Measurements from ENCODE around the gene TSPAN5.

The TSPAN5 gene

DNA sequence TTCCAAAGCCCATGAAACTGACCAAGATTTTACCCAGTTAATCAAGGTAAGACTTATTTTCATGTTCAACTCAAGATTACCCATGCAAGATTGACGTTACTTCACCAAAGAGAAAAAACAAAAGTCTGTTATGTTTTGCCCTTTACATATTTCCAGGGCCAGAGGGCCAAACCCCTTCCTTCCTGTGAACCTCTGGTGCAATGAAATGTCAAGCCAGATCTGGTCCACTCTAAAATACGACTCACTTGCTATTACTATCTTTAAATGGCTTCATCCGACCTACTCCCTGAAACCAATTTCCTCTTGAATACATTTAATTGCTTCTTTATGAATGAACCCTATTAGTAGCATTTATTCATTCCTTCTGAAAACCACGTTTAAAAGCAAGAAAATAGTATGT is 33.0 kb downstream of the TSPAN5 start:
- Histone ChIP-seq H3K4me1 (ENCODE audit: insufficient read depth, low read length) (peaks cover 29% of the 10 kb centered on the region), H3K36me3 (ENCODE audit: insufficient read depth, low read length) (no peaks in the 10 kb centered on the region), H3K9ac (ENCODE audit: low read length) (no peak overlapping the region), H3K9me3 (ENCODE audit: low read length) (no peaks in the 10 kb centered on the region), H3K27ac (ENCODE audit: low read depth, low read length) (no peak overlapping the region), H3K27me3 (ENCODE audit: control insufficient read depth in 1 of 2, insufficient read depth in 2 of 2, low read length in 2 of 2) (no peaks in the 10 kb centered on the region), H3K4me3 (ENCODE audit: low read depth in 1 of 2, low read length in 2 of 2) (no peak overlapping the region)

DNA sequence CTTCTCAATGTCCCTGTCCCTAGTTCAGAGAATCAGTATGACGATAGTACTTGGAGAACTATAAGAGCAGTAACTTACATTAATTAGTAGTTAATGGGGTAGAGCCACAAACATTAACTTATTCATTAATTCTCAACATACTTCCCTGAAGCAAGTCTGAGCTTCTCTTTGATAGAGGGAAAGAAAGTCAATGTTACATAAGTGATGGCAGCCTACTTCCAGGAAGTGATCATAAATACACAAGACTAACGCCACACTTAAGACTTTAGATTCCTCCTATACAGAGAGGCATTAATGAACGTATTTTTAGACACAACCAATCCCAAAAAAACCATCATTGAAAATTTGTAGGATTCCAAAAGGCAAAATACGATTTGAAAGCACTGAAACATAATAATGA is 33.8 kb downstream of the TSPAN5 start:
- Histone ChIP-seq H3K4me1 (ENCODE audit: insufficient read depth, low read length) (peaks cover 28% of the 10 kb centered on the region), H3K36me3 (ENCODE audit: insufficient read depth, low read length) (no peaks in the 10 kb centered on the region), H3K27me3 (ENCODE audit: control insufficient read depth in 1 of 2, insufficient read depth in 2 of 2, low read length in 2 of 2) (no peaks in the 10 kb centered on the region), H3K9ac (ENCODE audit: low read length) (no peak overlapping the region), H3K4me3 (ENCODE audit: low read depth in 1 of 2, low read length in 2 of 2) (no peak overlapping the region), H3K9me3 (ENCODE audit: low read length) (no peaks in the 10 kb centered on the region), H3K27ac (ENCODE audit: low read depth, low read length) (no peak overlapping the region)

DNA sequence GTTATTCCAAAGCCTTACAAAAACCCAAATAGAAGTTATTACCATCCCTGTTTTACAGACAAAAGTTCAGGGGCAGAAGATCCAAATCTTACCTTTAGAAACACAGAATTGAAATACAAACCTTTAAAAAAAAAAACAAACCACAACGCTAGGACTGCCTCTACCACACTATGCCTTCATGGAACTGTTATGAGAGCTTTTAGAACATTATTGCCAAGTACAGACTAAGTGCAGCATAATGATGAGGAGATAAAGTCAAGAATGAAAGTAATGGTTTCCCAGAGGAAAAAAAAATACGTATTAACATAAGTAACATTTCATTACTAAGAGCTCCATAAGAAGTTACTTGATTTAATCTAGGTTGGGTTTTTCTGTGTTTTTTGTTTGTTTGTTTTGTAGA is 34.3 kb downstream of the TSPAN5 start:
- no peak overlapping the region for H3K4me3 ChIP-seq (ENCODE audit: low read depth in 1 of 2, low read length in 2 of 2)
- no peaks in the 10 kb centered on the region for H3K36me3 ChIP-seq (ENCODE audit: insufficient read depth, low read length)
- H3K4me1 ChIP-seq (ENCODE audit: insufficient read depth, low read length): peaks cover 32% of the 10 kb centered on the region

DNA sequence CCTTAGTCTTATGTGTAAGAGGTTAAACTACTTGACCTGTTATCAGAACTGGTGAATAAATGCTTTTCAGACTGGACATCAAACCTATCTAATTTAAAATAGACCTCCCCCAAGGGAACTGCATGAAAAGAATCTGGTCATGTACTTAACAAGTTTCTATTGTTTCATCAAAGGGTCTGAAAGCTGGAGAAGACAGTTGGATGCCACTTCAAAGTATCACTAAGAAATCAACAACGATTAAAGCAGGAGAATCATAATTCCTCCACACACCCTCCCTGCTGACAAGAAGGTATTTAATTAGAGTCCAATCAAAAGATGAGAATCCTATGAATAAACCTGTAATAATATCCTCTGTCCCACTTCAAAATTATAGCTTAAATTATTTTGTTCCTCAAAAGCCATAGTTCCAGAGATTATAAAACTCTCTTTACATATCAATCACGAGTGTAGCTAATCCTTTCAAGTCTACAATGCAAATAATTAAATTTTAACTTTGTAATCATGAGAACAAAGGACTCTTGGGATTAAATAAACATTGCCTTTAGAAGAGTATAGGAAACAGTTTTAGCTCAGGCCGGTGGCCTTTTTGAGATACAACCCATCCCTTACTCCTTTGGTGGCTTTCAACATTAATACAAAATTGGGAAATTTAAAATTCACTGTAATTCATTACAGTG is 35.1 kb downstream of the TSPAN5 start:
- H3K36me3 ChIP-seq (ENCODE audit: insufficient read depth, low read length): no peaks in the 10 kb centered on the region
- H3K27me3 ChIP-seq (ENCODE audit: control insufficient read depth in 1 of 2, insufficient read depth in 2 of 2, low read length in 2 of 2): no peaks in the 10 kb centered on the region
- H3K9me3 ChIP-seq (ENCODE audit: low read length): no peaks in the 10 kb centered on the region
- H3K4me1 ChIP-seq (ENCODE audit: insufficient read depth, low read length): peaks cover 38% of the 10 kb centered on the region
- H3K9ac ChIP-seq (ENCODE audit: low read length): no peak overlapping the region
- no peak overlapping the region for H3K4me3 ChIP-seq (ENCODE audit: low read depth in 1 of 2, low read length in 2 of 2)
- H3K27ac ChIP-seq (ENCODE audit: low read depth, low read length): no peak overlapping the region

More for the DNA sequence above, 34.3 kb downstream of the TSPAN5 start:
- Histone ChIP-seq H3K9ac (ENCODE audit: low read length) (no peak overlapping the region), H3K27ac (ENCODE audit: low read depth, low read length) (no peak overlapping the region), H3K9me3 (ENCODE audit: low read length) (no peaks in the 10 kb centered on the region), H3K27me3 (ENCODE audit: control insufficient read depth in 1 of 2, insufficient read depth in 2 of 2, low read length in 2 of 2) (no peaks in the 10 kb centered on the region)

DNA sequence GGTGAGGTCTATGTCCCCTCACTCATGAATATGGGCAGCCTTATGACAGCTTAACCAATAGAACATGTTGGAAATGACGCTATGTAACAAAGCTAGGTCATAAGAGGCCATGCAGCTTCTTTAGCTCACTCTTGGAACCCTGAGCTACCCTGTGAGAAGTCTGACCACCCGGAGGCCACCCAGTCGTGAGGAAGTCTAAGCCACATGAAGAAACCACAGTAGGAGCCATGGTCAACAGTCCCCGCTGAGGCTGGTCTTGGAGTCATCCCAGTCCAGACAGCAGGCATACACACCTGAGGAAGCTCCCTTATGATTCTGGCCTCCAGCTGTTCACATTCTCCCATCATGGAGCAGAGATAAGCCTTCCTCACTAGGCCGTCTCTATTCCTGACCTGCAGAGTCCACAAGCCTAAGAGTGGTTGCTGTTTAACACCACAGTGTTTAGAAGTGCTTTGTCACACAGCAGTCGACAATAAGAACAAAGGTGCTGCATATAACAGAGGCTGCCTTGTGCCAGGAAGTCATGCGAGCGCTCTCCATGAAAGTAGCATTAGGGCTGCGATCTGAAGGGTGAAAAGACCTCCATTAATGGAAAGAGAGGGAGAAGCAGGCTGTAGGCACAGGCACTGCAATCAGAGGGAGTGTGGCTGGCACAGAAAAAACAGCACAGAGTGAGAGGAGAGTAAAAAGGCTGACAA is 38.2 kb downstream of the TSPAN5 start:
- Histone ChIP-seq H3K4me1 (ENCODE audit: insufficient read depth, low read length) (peaks cover 14% of the 10 kb centered on the region), H3K27ac (ENCODE audit: low read depth, low read length) (no peak overlapping the region), H3K36me3 (ENCODE audit: insufficient read depth, low read length) (no peaks in the 10 kb centered on the region)

DNA sequence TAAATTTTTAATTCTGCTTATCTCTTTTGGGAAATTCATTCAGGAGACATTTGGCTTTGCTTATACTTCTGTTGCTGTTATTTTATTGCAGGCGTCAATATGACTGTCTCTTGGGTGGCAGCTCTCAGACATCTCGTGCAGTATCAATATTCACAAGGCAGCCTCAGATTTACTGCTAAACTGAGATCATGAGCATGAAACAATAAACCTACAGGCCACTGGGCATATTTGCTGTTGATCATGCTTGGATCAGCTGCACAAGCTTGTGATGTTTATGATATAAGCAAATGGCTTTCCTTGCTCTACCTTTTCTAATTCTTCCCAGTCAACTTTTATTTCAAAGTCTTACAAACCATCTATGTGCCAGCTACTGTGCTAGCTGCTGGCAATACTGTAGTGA is 39.2 kb downstream of the TSPAN5 start:
- Histone ChIP-seq H3K27ac (ENCODE audit: low read depth, low read length) (no peak overlapping the region), H3K9ac (ENCODE audit: low read length) (no peak overlapping the region), H3K36me3 (ENCODE audit: insufficient read depth, low read length) (no peaks in the 10 kb centered on the region), H3K27me3 (ENCODE audit: control insufficient read depth in 1 of 2, insufficient read depth in 2 of 2, low read length in 2 of 2) (no peaks in the 10 kb centered on the region), H3K9me3 (ENCODE audit: low read length) (no peaks in the 10 kb centered on the region), H3K4me3 (ENCODE audit: low read depth in 1 of 2, low read length in 2 of 2) (no peak overlapping the region), H3K4me1 (ENCODE audit: insufficient read depth, low read length) (peaks cover 14% of the 10 kb centered on the region)

More for the DNA sequence above, 38.2 kb downstream of the TSPAN5 start:
- no peak overlapping the region for H3K4me3 ChIP-seq (ENCODE audit: low read depth in 1 of 2, low read length in 2 of 2)
- H3K9me3 ChIP-seq (ENCODE audit: low read length): no peaks in the 10 kb centered on the region
- H3K27me3 ChIP-seq (ENCODE audit: control insufficient read depth in 1 of 2, insufficient read depth in 2 of 2, low read length in 2 of 2): no peaks in the 10 kb centered on the region
- H3K9ac ChIP-seq (ENCODE audit: low read length): no peak overlapping the region

DNA sequence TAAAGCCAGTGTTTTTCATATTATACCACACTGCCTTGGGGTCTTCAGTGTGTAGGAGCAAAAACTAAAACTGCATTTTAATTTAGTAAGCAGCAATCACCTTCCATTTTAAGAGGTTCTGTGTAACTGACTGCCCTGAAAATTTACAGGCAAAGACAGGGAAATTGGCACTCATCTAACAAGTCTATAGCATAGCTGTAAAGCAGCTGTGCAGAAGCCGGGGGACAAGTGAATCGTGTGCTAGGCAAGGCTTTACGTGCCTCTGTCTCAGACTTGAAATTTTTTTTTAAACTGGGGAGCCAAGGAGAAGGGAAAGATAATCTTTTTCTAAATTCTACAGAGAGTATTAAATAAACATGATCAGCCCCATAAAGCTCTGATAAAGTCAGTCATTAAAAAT is 39.7 kb downstream of the TSPAN5 start:
- peaks cover 14% of the 10 kb centered on the region for H3K4me1 ChIP-seq (ENCODE audit: insufficient read depth, low read length)
- H3K9ac ChIP-seq (ENCODE audit: low read length): no peak overlapping the region
- H3K27me3 ChIP-seq (ENCODE audit: control insufficient read depth in 1 of 2, insufficient read depth in 2 of 2, low read length in 2 of 2): no peaks in the 10 kb centered on the region
- H3K9me3 ChIP-seq (ENCODE audit: low read length): no peaks in the 10 kb centered on the region
- H3K36me3 ChIP-seq (ENCODE audit: insufficient read depth, low read length): no peaks in the 10 kb centered on the region
- no peak overlapping the region for H3K27ac ChIP-seq (ENCODE audit: low read depth, low read length)
- H3K4me3 ChIP-seq (ENCODE audit: low read depth in 1 of 2, low read length in 2 of 2): no peak overlapping the region

DNA sequence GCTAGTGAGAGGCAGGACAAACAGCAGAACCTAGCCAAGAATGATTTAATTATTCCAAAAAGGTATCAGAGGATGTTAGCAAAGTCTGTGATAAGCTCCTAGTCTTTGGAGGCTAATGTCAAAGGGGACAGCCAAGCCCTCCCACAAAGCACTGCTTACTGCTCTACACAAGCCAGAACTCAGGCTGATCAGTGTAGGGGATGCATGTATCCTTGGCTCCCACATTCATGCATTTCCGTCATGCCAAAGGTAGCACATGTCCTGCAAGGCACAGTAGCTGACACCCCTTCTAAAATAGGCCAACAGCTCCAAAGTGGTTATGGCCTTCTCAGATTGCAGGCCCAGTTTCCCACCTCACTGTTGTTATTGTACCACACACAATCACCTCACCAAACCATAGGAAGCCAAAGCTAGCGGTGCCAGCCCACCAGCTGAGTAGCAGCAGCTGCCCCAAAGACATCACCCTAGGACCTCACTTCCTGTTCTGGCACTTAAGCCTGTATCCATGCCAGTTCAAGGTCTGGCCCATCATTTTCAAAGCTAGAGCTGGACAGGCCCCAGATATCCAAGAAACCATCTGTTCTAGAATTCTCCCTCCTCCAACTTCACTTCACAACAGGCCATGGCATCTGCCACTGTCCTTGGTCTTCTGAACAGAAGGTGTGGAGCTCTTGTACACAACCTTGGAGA is 40.9 kb downstream of the TSPAN5 start:
- peaks cover 25% of the 10 kb centered on the region for H3K4me1 ChIP-seq (ENCODE audit: insufficient read depth, low read length)

DNA sequence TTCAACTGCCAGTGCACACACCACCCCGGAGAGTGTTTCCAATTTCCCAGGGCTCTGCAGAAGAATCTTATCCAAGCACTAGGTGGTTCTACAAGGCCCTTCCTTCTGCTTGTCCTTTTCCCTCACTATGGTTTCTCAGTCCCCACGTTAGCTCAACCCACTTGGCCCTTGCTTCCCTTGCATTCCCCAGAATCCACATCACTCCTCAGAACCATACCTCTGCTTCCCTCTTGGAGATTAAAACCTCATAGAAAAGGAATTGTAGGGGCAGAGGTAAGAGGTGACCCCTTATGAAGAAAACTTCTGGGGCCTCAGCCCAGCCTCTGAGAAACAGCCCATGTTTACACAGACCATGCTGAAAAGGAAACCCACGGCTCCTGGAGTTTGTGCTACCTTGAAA is 42.4 kb downstream of the TSPAN5 start:
- H3K27ac ChIP-seq (ENCODE audit: low read depth, low read length): no peak overlapping the region

More for the DNA sequence above, 40.9 kb downstream of the TSPAN5 start:
- no peak overlapping the region for H3K4me3 ChIP-seq (ENCODE audit: low read depth in 1 of 2, low read length in 2 of 2)
- H3K9me3 ChIP-seq (ENCODE audit: low read length): no peaks in the 10 kb centered on the region
- H3K9ac ChIP-seq (ENCODE audit: low read length): no peak overlapping the region
- H3K36me3 ChIP-seq (ENCODE audit: insufficient read depth, low read length): no peaks in the 10 kb centered on the region
- no peak overlapping the region for H3K27ac ChIP-seq (ENCODE audit: low read depth, low read length)
- no peaks in the 10 kb centered on the region for H3K27me3 ChIP-seq (ENCODE audit: control insufficient read depth in 1 of 2, insufficient read depth in 2 of 2, low read length in 2 of 2)

DNA sequence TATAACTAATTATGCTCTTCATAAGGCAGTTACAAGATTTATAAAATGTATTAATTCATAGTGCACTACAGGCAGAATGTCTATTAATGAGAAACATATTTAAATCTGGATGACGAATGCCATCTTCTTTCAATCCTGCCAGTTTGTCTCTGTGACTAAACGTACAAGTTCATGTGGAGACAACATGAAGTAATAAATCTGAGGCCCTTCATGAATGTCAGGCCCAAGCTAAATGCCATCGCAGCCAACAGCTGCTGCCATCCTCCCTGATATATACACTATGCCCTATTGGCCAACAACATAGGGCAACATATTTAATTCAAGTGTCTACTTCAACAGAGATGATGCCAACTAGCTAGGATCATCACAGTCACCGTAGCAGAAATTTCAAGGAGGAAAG is 43.7 kb downstream of the TSPAN5 start:
- Histone ChIP-seq H3K27ac (ENCODE audit: low read depth, low read length) (no peak overlapping the region), H3K4me1 (ENCODE audit: insufficient read depth, low read length) (peaks cover 32% of the 10 kb centered on the region), H3K9ac (ENCODE audit: low read length) (no peak overlapping the region), H3K9me3 (ENCODE audit: low read length) (no peaks in the 10 kb centered on the region), H3K4me3 (ENCODE audit: low read depth in 1 of 2, low read length in 2 of 2) (no peak overlapping the region), H3K36me3 (ENCODE audit: insufficient read depth, low read length) (no peaks in the 10 kb centered on the region), H3K27me3 (ENCODE audit: control insufficient read depth in 1 of 2, insufficient read depth in 2 of 2, low read length in 2 of 2) (no peaks in the 10 kb centered on the region)

More for the DNA sequence above, 42.4 kb downstream of the TSPAN5 start:
- H3K27me3 ChIP-seq (ENCODE audit: control insufficient read depth in 1 of 2, insufficient read depth in 2 of 2, low read length in 2 of 2): no peaks in the 10 kb centered on the region
- H3K9ac ChIP-seq (ENCODE audit: low read length): no peak overlapping the region
- H3K9me3 ChIP-seq (ENCODE audit: low read length): no peaks in the 10 kb centered on the region
- peaks cover 32% of the 10 kb centered on the region for H3K4me1 ChIP-seq (ENCODE audit: insufficient read depth, low read length)
- no peak overlapping the region for H3K4me3 ChIP-seq (ENCODE audit: low read depth in 1 of 2, low read length in 2 of 2)
- no peaks in the 10 kb centered on the region for H3K36me3 ChIP-seq (ENCODE audit: insufficient read depth, low read length)

DNA sequence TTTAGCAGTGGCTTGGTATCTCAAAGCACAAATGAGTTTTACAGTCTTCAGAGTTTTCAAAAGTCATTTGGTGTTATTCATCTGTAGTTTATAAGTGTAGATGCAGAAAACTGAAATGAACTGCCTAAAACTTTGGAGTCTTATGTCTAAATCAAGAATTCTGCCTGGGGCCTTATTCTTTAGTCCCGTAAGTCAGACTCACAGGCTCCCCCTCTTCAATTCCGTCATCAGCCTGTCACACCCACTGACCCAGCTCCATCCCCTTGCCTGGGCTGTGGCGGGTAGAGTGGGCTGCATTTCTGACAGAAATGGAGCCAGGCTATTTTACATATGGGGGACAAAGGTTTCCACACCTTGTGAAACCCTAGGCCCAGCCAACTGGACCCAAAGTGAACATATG is 44.3 kb downstream of the TSPAN5 start:
- H3K4me3 ChIP-seq (ENCODE audit: low read depth in 1 of 2, low read length in 2 of 2): no peak overlapping the region
- no peaks in the 10 kb centered on the region for H3K36me3 ChIP-seq (ENCODE audit: insufficient read depth, low read length)
- H3K9ac ChIP-seq (ENCODE audit: low read length): no peak overlapping the region
- H3K4me1 ChIP-seq (ENCODE audit: insufficient read depth, low read length): peaks cover 27% of the 10 kb centered on the region
- no peaks in the 10 kb centered on the region for H3K9me3 ChIP-seq (ENCODE audit: low read length)
- no peaks in the 10 kb centered on the region for H3K27me3 ChIP-seq (ENCODE audit: control insufficient read depth in 1 of 2, insufficient read depth in 2 of 2, low read length in 2 of 2)
- H3K27ac ChIP-seq (ENCODE audit: low read depth, low read length): no peak overlapping the region
